ENCODE measurements around the gene GIPC2. TPM values are rescaled to one million over a fixed set of nuclear protein-coding genes. Genes with fewer than 3 reads are reported as not detected.

Gene GIPC2
- polyA plus RNA-seq, 3 donors, result not detected

- Histone ChIP-seq H3K9ac (ENCODE audit: insufficient read depth, low read length, poor library complexity, severe bottlenecking) (no peak overlapping the region), H4K20me1 (ENCODE audit: insufficient read depth, low read length) (no peaks in the 10 kb centered on the region), H3K4me3 (replicated peaks in 1 of 3; ENCODE audit: low read depth in 2 of 3, low read length in 3 of 3) (no peak overlapping the region), H2AFZ (ENCODE audit: insufficient read depth, low read depth, low read length, poor library complexity, severe bottlenecking) (no peak overlapping the region), H3K27ac (ENCODE audit: low read depth in 1 of 2, low read length in 2 of 2) (no peak overlapping the region), H3K4me1 (ENCODE audit: control insufficient read depth in 1 of 2, insufficient read depth in 2 of 2, low read length in 2 of 2) (no peaks in the 10 kb centered on the region), H3K4me2 (replicated peaks; ENCODE audit: extremely low read depth, low read length, poor library complexity, severe bottlenecking) (no peak overlapping the region), H3K9me3 (replicated peaks in 1 of 2; ENCODE audit: control insufficient read depth in 1 of 2, insufficient read depth in 1 of 2, low read length in 2 of 2) (no peaks in the 10 kb centered on the region), H3K79me2 (ENCODE audit: insufficient read depth, low read length) (no peaks in the 10 kb centered on the region), H3K36me3 (replicated peaks in 1 of 2; ENCODE audit: control insufficient read depth in 1 of 2, insufficient read depth in 2 of 2, low read length in 2 of 2) (no peaks in the 10 kb centered on the region), H3K27me3 (ENCODE audit: control insufficient read depth in 2 of 2, insufficient read depth in 2 of 2, low read length in 2 of 2) (no peaks in the 10 kb centered on the region)
- Mint-ChIP-seq H3K36me3 (no peaks in the 10 kb centered on the region), H3K9me3 (peaks cover 0 to 6% (median 4%) of the 10 kb centered on the region in 7 donors), H3K27me3 (ENCODE audit: low read depth in 3 of 3) (peaks cover 0 to 2% (median 1%) of the 10 kb centered on the region in 3 donors), H3K4me3 (no peak overlapping the region), H3K4me1 (no peaks in the 10 kb centered on the region), H3K27ac (no peak overlapping the region)
- WGBS (ENCODE audit: insufficient coverage), result 84% methylated on average over 2 of the region's 2 CpGs
- intact Hi-C loops (cut with micrococcal nuclease), result no loop called here
- DNase-seq, result no peak
- TF ChIP-seq CTCF (IDR thresholded peaks at IDR 0.05), result no peak
Observed at GRCh38 chr1:78095593-78095992, 49.8 kb downstream of the GIPC2 start.

GRCh38 chr1:78096017-78096416, 50.3 kb downstream of the GIPC2 start:
- Histone ChIP-seq H2AFZ (ENCODE audit: insufficient read depth, low read depth, low read length, poor library complexity, severe bottlenecking) (no peak overlapping the region), H3K4me2 (replicated peaks; ENCODE audit: extremely low read depth, low read length, poor library complexity, severe bottlenecking) (no peak overlapping the region)
- no peaks in the 10 kb centered on the region for H3K36me3 Mint-ChIP-seq

More at GRCh38 chr1:78096017-78096416, 50.3 kb downstream of the GIPC2 start:
- Mint-ChIP-seq H3K4me1 (no peaks in the 10 kb centered on the region), H3K4me3 (no peak overlapping the region), H3K27ac (no peak overlapping the region), H3K9me3 (peaks cover 0 to 5% (median 4%) of the 10 kb centered on the region in 7 donors), H3K27me3 (ENCODE audit: low read depth in 3 of 3) (peaks cover 0 to 2% (median 1%) of the 10 kb centered on the region in 3 donors)
- intact Hi-C loops (cut with micrococcal nuclease), result no loop called here
- Histone ChIP-seq H3K36me3 (replicated peaks in 1 of 2; ENCODE audit: control insufficient read depth in 1 of 2, insufficient read depth in 2 of 2, low read length in 2 of 2) (no peaks in the 10 kb centered on the region), H3K79me2 (ENCODE audit: insufficient read depth, low read length) (no peaks in the 10 kb centered on the region), H4K20me1 (ENCODE audit: insufficient read depth, low read length) (no peaks in the 10 kb centered on the region), H3K27ac (ENCODE audit: low read depth in 1 of 2, low read length in 2 of 2) (no peak overlapping the region), H3K9ac (ENCODE audit: insufficient read depth, low read length, poor library complexity, severe bottlenecking) (no peak overlapping the region), H3K27me3 (ENCODE audit: control insufficient read depth in 2 of 2, insufficient read depth in 2 of 2, low read length in 2 of 2) (no peaks in the 10 kb centered on the region), H3K9me3 (replicated peaks in 1 of 2; ENCODE audit: control insufficient read depth in 1 of 2, insufficient read depth in 1 of 2, low read length in 2 of 2) (no peaks in the 10 kb centered on the region), H3K4me3 (replicated peaks in 1 of 3; ENCODE audit: low read depth in 2 of 3, low read length in 3 of 3) (no peak overlapping the region), H3K4me1 (ENCODE audit: control insufficient read depth in 1 of 2, insufficient read depth in 2 of 2, low read length in 2 of 2) (no peaks in the 10 kb centered on the region)
- no peak for TF ChIP-seq CTCF (IDR thresholded peaks at IDR 0.05)
- no peak for DNase-seq
